Activated CD8-positive, alpha-beta memory T cell treated with anti-CD3 and anti-CD28 coated beads, Interleukin-2, amount 50 U/mL, for 48 hours (primary cell): ENCODE results near the gene AMBRA1.
"Not testable (repeated sequence)": the region's sequence is repeated elsewhere in the genome, so short reads cannot be mapped to it uniquely, and the experiment has no call there.

Source experiments
- DNase-seq: peaks from one replicate; pipeline ENCODE4 v3.0.0-alpha.2; 2020

AMBRA1 gene

GRCh38 chr11:46529095-46529905 is 64.5 kb downstream of the AMBRA1 start:
- DNase-seq = peak; percentile 86

GRCh38 chr11:46528445-46529094 is 65.3 kb downstream of the AMBRA1 start:
- no peak for DNase-seq

GRCh38 chr11:46527591-46528130 is 66.2 kb downstream of the AMBRA1 start:
- no peak for DNase-seq

- no peak for DNase-seq
Observed at GRCh38 chr11:46526216-46527215, 67.3 kb downstream of the AMBRA1 start.

- no peak for DNase-seq
Observed at GRCh38 chr11:46524201-46524770, 69.5 kb downstream of the AMBRA1 start.

- DNase-seq = no peak
Observed at GRCh38 chr11:46523290-46523689, 70.5 kb downstream of the AMBRA1 start.

GRCh38 chr11:46522682-46523281 is 71.0 kb downstream of the AMBRA1 start:
- DNase-seq = no peak

GRCh38 chr11:46521961-46522681 is 71.7 kb downstream of the AMBRA1 start:
- no peak for DNase-seq

GRCh38 chr11:46520971-46521745 is 72.7 kb downstream of the AMBRA1 start:
- no peak for DNase-seq

GRCh38 chr11:46519351-46519750 is 74.5 kb downstream of the AMBRA1 start:
- no peak for DNase-seq

GRCh38 chr11:46518928-46519327 is 74.9 kb downstream of the AMBRA1 start:
- DNase-seq = not testable (repeated sequence)

- no peak for DNase-seq
Observed at GRCh38 chr11:46514370-46514769, 79.5 kb downstream of the AMBRA1 start.

- no peak for DNase-seq
Observed at GRCh38 chr11:46513934-46514342, 79.9 kb downstream of the AMBRA1 start.

- DNase-seq = no peak
Observed at GRCh38 chr11:46512261-46512881, 81.5 kb downstream of the AMBRA1 start.

GRCh38 chr11:46511342-46511741 is 82.5 kb downstream of the AMBRA1 start:
- no peak for DNase-seq

GRCh38 chr11:46508360-46508759 is 85.5 kb downstream of the AMBRA1 start:
- no peak for DNase-seq

- no peak for DNase-seq
Observed at GRCh38 chr11:46506483-46506791, 87.4 kb downstream of the AMBRA1 start.

- DNase-seq = no peak
Observed at GRCh38 chr11:46505741-46506482, 87.9 kb downstream of the AMBRA1 start.

- DNase-seq = no peak
Observed at GRCh38 chr11:46504817-46505613, 88.8 kb downstream of the AMBRA1 start.
